Measurements from ENCODE around the gene BCAR1.
"Not testable (repeated sequence)": the region's sequence is repeated elsewhere in the genome, so short reads cannot be mapped to it uniquely, and the experiment has no call there.

Gene BCAR1

DNA sequence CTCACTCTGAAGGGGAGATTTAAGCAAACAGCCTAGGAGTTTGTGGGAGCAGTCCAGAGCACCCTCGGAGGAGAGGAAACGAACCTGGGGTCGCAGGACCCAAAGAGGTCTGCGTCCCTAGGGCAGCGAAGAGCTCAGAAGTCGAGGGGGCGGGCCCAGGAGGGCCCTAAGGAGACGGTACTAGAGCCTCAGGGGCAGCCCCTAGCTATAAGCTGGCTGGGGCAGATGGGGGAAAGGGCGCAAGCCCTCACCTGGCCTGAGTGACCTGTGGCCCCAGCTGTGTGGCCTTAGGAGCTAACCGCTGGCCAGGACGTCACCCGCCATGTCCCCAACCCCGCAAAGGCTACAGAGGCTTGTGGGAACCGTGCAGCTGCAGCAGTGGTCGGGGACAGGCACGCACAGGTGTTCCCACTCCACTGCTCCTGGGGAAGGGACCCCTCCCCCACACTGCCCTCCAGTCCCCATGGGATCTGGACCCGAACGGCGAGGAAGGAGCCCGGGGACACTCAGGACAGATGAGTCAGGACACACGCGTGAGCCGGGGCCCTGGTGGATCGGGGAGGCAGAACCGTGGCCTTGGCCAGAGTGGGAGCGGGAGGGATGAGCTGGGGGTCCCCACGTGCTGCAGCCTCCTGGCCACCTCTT is 42.4 kb downstream of the BCAR1 start:
- Histone ChIP-seq H3K27ac (ENCODE audit: low read depth, low read length) (no peak overlapping the region), H3K4ac (ENCODE audit: low read depth, low read length) (no peak overlapping the region), H3K4me2 (ENCODE audit: low read length) (no peak overlapping the region), H3K9ac (ENCODE audit: low read length) (no peak overlapping the region), H3K4me1 (ENCODE audit: control insufficient read depth, low read depth, low read length) (no peaks in the 10 kb centered on the region), H3K4me3 (ENCODE audit: low read length) (no peak overlapping the region), H4K5ac (ENCODE audit: low read length) (no peak overlapping the region), H3K56ac (ENCODE audit: low read length) (no peak overlapping the region), H3K36me3 (ENCODE audit: control insufficient read depth, insufficient read depth, low read length) (no peaks in the 10 kb centered on the region), H3K79me1 (ENCODE audit: low read length) (no peaks in the 10 kb centered on the region), H2BK120ac (ENCODE audit: low read depth, low read length) (no peak overlapping the region), H3K79me2 (ENCODE audit: control insufficient read depth, insufficient read depth, low read length) (no peaks in the 10 kb centered on the region), H2AK5ac (ENCODE audit: low read length) (no peak overlapping the region), H2BK15ac (replicated peaks; ENCODE audit: low read depth) (no peak overlapping the region), H4K8ac (ENCODE audit: low read depth, low read length) (no peak overlapping the region), H3K18ac (ENCODE audit: low read length) (no peak overlapping the region), H3K27me3 (ENCODE audit: insufficient read depth, low read length, poor library complexity) (no peaks in the 10 kb centered on the region), H3K23ac (ENCODE audit: low read length) (no peak overlapping the region), H2BK5ac (ENCODE audit: low read length) (no peak overlapping the region)
- no peak for DNase-seq
- WGBS (ENCODE audit: extremely low coverage, insufficient coverage, low lambda C conversion rate): no CpG with 5 or more reads among the region's 27 CpGs

DNA sequence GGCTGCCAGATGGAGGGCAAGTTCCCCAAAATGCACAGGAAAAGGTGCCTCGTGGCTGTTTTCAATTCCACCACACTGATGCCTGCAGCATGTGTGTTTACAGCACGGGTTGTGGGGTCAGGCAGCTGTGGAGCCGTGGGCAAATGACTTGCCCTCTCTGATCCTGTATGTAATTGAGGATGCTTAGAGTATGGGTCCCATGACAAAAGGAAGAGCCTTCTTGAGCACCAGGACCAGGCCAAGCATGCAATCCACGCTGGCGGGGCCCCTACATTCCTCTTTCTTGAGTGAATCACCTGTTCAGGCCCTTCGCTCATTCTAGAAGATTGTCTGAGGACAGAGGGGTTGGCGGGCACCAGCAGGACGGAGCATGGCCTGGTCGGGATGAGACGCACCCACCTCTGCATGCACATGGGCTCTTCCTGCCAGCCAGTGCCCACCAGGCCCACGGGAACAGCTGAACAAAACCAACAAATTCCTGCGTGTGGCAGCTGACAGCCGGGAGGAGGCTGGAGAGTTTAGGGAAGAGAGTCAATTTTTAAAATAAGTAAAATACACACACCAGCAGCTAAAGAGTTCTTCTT is 43.1 kb downstream of the BCAR1 start:
- H2BK120ac ChIP-seq (ENCODE audit: low read depth, low read length): no peak overlapping the region
- no peak overlapping the region for H3K4me2 ChIP-seq (ENCODE audit: low read length)
- H3K4me3 ChIP-seq (ENCODE audit: low read length): no peak overlapping the region
- H2AK5ac ChIP-seq (ENCODE audit: low read length): no peak overlapping the region
- no peaks in the 10 kb centered on the region for H3K27me3 ChIP-seq (ENCODE audit: insufficient read depth, low read length, poor library complexity)
- H2BK5ac ChIP-seq (ENCODE audit: low read length): no peak overlapping the region
- no peak overlapping the region for H3K56ac ChIP-seq (ENCODE audit: low read length)
- DNase-seq: no peak
- H3K18ac ChIP-seq (ENCODE audit: low read length): no peak overlapping the region
- H2BK15ac ChIP-seq (replicated peaks; ENCODE audit: low read depth): no peak overlapping the region
- peaks cover 2% of the 10 kb centered on the region for H3K4me1 ChIP-seq (ENCODE audit: control insufficient read depth, low read depth, low read length)
- no peak overlapping the region for H3K23ac ChIP-seq (ENCODE audit: low read length)
- no peak overlapping the region for H3K27ac ChIP-seq (ENCODE audit: low read depth, low read length)
- H3K9ac ChIP-seq (ENCODE audit: low read length): no peak overlapping the region
- WGBS (ENCODE audit: extremely low coverage, insufficient coverage, low lambda C conversion rate): no CpG with 5 or more reads among the region's 13 CpGs
- no peak overlapping the region for H3K4ac ChIP-seq (ENCODE audit: low read depth, low read length)
- no peaks in the 10 kb centered on the region for H3K79me2 ChIP-seq (ENCODE audit: control insufficient read depth, insufficient read depth, low read length)
- no peak overlapping the region for H4K8ac ChIP-seq (ENCODE audit: low read depth, low read length)
- no peaks in the 10 kb centered on the region for H3K79me1 ChIP-seq (ENCODE audit: low read length)
- no peak overlapping the region for H4K5ac ChIP-seq (ENCODE audit: low read length)
- H3K36me3 ChIP-seq (ENCODE audit: control insufficient read depth, insufficient read depth, low read length): no peaks in the 10 kb centered on the region

DNA sequence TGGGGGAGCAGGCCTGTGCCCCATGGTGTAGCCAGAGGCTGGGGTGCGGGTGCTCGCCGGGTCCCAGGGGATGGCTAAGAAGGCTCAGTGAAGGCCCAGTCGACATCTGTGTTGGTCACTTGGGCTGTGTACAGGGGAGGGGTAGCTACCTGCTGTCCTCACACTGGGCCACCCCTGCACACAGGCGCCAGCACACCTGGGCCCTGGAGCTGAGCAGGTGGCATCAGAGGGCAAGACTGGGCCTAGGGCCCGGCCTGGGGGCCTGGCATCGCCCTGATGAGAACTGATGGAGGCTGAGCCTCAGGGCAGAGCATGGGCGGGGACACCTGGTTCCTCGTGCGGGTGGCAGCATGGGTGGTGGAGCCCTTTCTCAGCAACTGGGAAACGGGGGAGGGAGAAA is 43.6 kb downstream of the BCAR1 start:
- DNase-seq: no peak

GRCh38 chr16:75206749-75207451 is 44.5 kb downstream of the BCAR1 start, which contains the start of gene CTRB2:
Gene CTRB2, minus strand, starts transcription at chr16:75207161. Its CDS starts 20 bp downstream, at chr16:75207141.
- Histone ChIP-seq H3K79me1 (ENCODE audit: low read length) (no peaks in the 10 kb centered on the region), H3K4me3 (ENCODE audit: low read length) (no peak within 1 kb of the TSS), H2AK5ac (ENCODE audit: low read length) (no peak within 1 kb of the TSS), H2BK120ac (ENCODE audit: low read depth, low read length) (no peak within 1 kb of the TSS), H4K5ac (ENCODE audit: low read length) (no peak within 1 kb of the TSS), H3K27ac (ENCODE audit: low read depth, low read length) (no peak within 1 kb of the TSS), H3K36me3 (ENCODE audit: control insufficient read depth, insufficient read depth, low read length) (no peaks in the 10 kb centered on the region), H2BK15ac (replicated peaks; ENCODE audit: low read depth) (no peak within 1 kb of the TSS), H3K18ac (ENCODE audit: low read length) (no peak within 1 kb of the TSS), H3K4me1 (ENCODE audit: control insufficient read depth, low read depth, low read length) (peaks cover 4% of the 10 kb centered on the region), H4K8ac (ENCODE audit: low read depth, low read length) (no peak within 1 kb of the TSS), H3K79me2 (ENCODE audit: control insufficient read depth, insufficient read depth, low read length) (no peaks in the 10 kb centered on the region), H3K4ac (ENCODE audit: low read depth, low read length) (no peak within 1 kb of the TSS), H3K9ac (ENCODE audit: low read length) (no peak within 1 kb of the TSS), H3K27me3 (ENCODE audit: insufficient read depth, low read length, poor library complexity) (no peaks in the 10 kb centered on the region), H2BK5ac (ENCODE audit: low read length) (no peak within 1 kb of the TSS), H3K56ac (ENCODE audit: low read length) (no peak within 1 kb of the TSS), H3K4me2 (ENCODE audit: low read length) (no peak within 1 kb of the TSS), H3K23ac (ENCODE audit: low read length) (no peak within 1 kb of the TSS)
- DNase-seq: no peak
- no CpG with 5 or more reads among the region's 24 CpGs for WGBS (ENCODE audit: extremely low coverage, insufficient coverage, low lambda C conversion rate)

More for the DNA sequence above, 43.6 kb downstream of the BCAR1 start:
- no peak overlapping the region for H3K9ac ChIP-seq (ENCODE audit: low read length)
- H3K56ac ChIP-seq (ENCODE audit: low read length): no peak overlapping the region
- no peaks in the 10 kb centered on the region for H3K36me3 ChIP-seq (ENCODE audit: control insufficient read depth, insufficient read depth, low read length)
- H2BK5ac ChIP-seq (ENCODE audit: low read length): no peak overlapping the region
- H3K4ac ChIP-seq (ENCODE audit: low read depth, low read length): no peak overlapping the region
- H3K4me1 ChIP-seq (ENCODE audit: control insufficient read depth, low read depth, low read length): peaks cover 4% of the 10 kb centered on the region
- no peaks in the 10 kb centered on the region for H3K27me3 ChIP-seq (ENCODE audit: insufficient read depth, low read length, poor library complexity)
- WGBS (ENCODE audit: extremely low coverage, insufficient coverage, low lambda C conversion rate): no CpG with 5 or more reads among the region's 11 CpGs
- no peak overlapping the region for H4K8ac ChIP-seq (ENCODE audit: low read depth, low read length)
- H3K27ac ChIP-seq (ENCODE audit: low read depth, low read length): no peak overlapping the region
- H3K4me3 ChIP-seq (ENCODE audit: low read length): no peak overlapping the region
- no peak overlapping the region for H2BK120ac ChIP-seq (ENCODE audit: low read depth, low read length)
- no peaks in the 10 kb centered on the region for H3K79me1 ChIP-seq (ENCODE audit: low read length)
- H2BK15ac ChIP-seq (replicated peaks; ENCODE audit: low read depth): no peak overlapping the region
- no peak overlapping the region for H2AK5ac ChIP-seq (ENCODE audit: low read length)
- no peak overlapping the region for H3K23ac ChIP-seq (ENCODE audit: low read length)
- no peak overlapping the region for H4K5ac ChIP-seq (ENCODE audit: low read length)
- no peak overlapping the region for H3K18ac ChIP-seq (ENCODE audit: low read length)
- no peak overlapping the region for H3K4me2 ChIP-seq (ENCODE audit: low read length)
- H3K79me2 ChIP-seq (ENCODE audit: control insufficient read depth, insufficient read depth, low read length): no peaks in the 10 kb centered on the region

GRCh38 chr16:75205961-75206748 is 45.3 kb downstream of the BCAR1 start:
- H2BK5ac ChIP-seq (ENCODE audit: low read length); H3K4ac ChIP-seq (ENCODE audit: low read depth, low read length); H2BK120ac ChIP-seq (ENCODE audit: low read depth, low read length); H3K4me3 ChIP-seq (ENCODE audit: low read length); H4K5ac ChIP-seq (ENCODE audit: low read length); H3K23ac ChIP-seq (ENCODE audit: low read length); H3K79me2 ChIP-seq (ENCODE audit: control insufficient read depth, insufficient read depth, low read length); H3K27ac ChIP-seq (ENCODE audit: low read depth, low read length); H3K9ac ChIP-seq (ENCODE audit: low read length); H4K8ac ChIP-seq (ENCODE audit: low read depth, low read length); H3K79me1 ChIP-seq (ENCODE audit: low read length); DNase-seq; H3K4me2 ChIP-seq (ENCODE audit: low read length); H2AK5ac ChIP-seq (ENCODE audit: low read length); H2BK15ac ChIP-seq (replicated peaks; ENCODE audit: low read depth); H3K4me1 ChIP-seq (ENCODE audit: control insufficient read depth, low read depth, low read length); H3K27me3 ChIP-seq (ENCODE audit: insufficient read depth, low read length, poor library complexity); H3K56ac ChIP-seq (ENCODE audit: low read length); H3K18ac ChIP-seq (ENCODE audit: low read length); H3K36me3 ChIP-seq (ENCODE audit: control insufficient read depth, insufficient read depth, low read length): not testable (repeated sequence)
- no CpG with 5 or more reads among the region's 25 CpGs for WGBS (ENCODE audit: extremely low coverage, insufficient coverage, low lambda C conversion rate)
